ENCODE data around the gene NUDT13. TPM values are rescaled to one million over a fixed set of nuclear protein-coding genes. Genes with fewer than 3 reads are reported as not detected.

Gene NUDT13
- total and polyA plus RNA-seq, 2 of the 8 experiments (the other 6 are each of a cell fraction or from before 2014, with no cell fraction given) = 1.5 to 1.9 TPM

DNA sequence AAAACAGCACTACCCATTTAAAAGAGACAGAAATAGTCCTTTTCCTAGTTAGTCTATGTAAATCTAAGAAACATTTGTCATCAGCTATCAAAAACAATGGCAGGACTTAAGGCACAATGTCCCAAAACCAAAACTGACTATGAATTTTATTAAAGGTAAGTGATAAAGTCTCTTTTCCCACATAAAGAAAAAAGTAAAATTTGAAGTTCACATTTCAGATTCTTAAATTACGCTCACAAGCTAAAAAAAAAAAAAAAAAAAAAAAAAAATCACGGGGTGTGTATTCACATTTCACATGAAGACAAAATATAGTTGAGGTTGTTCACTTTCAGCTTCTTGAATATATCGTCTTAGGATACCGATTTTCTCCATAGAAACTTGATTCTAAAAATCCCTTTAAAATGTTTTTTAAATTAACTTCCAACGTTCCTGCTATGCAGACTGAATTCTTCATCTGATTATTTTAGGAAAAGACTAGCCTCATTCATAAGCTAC is 15.2 kb upstream of the NUDT13 start (continued):
- TF ChIP-seq TBP (IDR thresholded peaks at IDR 0.05; ENCODE audit: low read depth, low read length) = no peak
- no peak for TF ChIP-seq MAFK (IDR thresholded peaks at IDR 0.05; ENCODE audit: low read depth, low read length)
- TF ChIP-seq KDM5A (IDR thresholded peaks at IDR 0.05; ENCODE audit: low read length) = no peak
- TF ChIP-seq, protein P1, sequence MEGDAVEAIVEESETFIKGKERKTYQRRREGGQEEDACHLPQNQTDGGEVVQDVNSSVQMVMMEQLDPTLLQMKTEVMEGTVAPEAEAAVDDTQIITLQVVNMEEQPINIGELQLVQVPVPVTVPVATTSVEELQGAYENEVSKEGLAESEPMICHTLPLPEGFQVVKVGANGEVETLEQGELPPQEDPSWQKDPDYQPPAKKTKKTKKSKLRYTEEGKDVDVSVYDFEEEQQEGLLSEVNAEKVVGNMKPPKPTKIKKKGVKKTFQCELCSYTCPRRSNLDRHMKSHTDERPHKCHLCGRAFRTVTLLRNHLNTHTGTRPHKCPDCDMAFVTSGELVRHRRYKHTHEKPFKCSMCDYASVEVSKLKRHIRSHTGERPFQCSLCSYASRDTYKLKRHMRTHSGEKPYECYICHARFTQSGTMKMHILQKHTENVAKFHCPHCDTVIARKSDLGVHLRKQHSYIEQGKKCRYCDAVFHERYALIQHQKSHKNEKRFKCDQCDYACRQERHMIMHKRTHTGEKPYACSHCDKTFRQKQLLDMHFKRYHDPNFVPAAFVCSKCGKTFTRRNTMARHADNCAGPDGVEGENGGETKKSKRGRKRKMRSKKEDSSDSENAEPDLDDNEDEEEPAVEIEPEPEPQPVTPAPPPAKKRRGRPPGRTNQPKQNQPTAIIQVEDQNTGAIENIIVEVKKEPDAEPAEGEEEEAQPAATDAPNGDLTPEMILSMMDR (IDR thresholded peaks at IDR 0.05; ENCODE audit: control extremely low read depth in 1 of 3, insufficient read depth in 1 of 3, low read depth in 1 of 3, low read length in 3 of 3) = no peak
- no peak for TF ChIP-seq NANOG (IDR thresholded peaks at IDR 0.05; ENCODE audit: insufficient read depth, low read depth, low read length, poor library complexity, severe bottlenecking)
- TF ChIP-seq TEAD4 (IDR thresholded peaks at IDR 0.05; ENCODE audit: low read depth, low read length) = no peak
